NB4 (cell line): ENCODE results near the gene RCE1.
"Not testable (repeated sequence)": the region's sequence is repeated elsewhere in the genome, so short reads cannot be mapped to it uniquely, and the experiment has no call there.

Experiments used
- DNase-seq: peaks from one replicate; pipeline ENCODE4 v3.0.0; 2010; ENCODE audit warnings: low read depth
- H3K4me3 ChIP-seq: one replicate; pipeline ENCODE4 v1.5.1; 2011; ENCODE audit warnings: mild to moderate bottlenecking, low read depth, low read length, moderate library complexity
- MYC ChIP-seq: IDR thresholded peaks from 2 replicates; pipeline ENCODE4 v1.6.1; 2011; ENCODE audit warnings: low read depth, low read length
- POLR2A ChIP-seq: IDR thresholded peaks from 2 replicates; pipeline ENCODE4 v1.6.1; 2011; ENCODE audit warnings: mild to moderate bottlenecking; ENCODE audit not compliant: insufficient read length; ENCODE audit errors: extremely low read depth
- TF ChIP-seq, protein P1 (sequence below): IDR thresholded peaks from 2 replicates; pipeline ENCODE4 v1.6.1; 2011; ENCODE audit warnings: low read depth, low read length
- TF ChIP-seq, protein P2 (sequence below): IDR thresholded peaks from one replicate; pipeline ENCODE4 v1.5.1; 2012; ENCODE audit warnings: low read depth, low read length

The RCE1 gene

DNA sequence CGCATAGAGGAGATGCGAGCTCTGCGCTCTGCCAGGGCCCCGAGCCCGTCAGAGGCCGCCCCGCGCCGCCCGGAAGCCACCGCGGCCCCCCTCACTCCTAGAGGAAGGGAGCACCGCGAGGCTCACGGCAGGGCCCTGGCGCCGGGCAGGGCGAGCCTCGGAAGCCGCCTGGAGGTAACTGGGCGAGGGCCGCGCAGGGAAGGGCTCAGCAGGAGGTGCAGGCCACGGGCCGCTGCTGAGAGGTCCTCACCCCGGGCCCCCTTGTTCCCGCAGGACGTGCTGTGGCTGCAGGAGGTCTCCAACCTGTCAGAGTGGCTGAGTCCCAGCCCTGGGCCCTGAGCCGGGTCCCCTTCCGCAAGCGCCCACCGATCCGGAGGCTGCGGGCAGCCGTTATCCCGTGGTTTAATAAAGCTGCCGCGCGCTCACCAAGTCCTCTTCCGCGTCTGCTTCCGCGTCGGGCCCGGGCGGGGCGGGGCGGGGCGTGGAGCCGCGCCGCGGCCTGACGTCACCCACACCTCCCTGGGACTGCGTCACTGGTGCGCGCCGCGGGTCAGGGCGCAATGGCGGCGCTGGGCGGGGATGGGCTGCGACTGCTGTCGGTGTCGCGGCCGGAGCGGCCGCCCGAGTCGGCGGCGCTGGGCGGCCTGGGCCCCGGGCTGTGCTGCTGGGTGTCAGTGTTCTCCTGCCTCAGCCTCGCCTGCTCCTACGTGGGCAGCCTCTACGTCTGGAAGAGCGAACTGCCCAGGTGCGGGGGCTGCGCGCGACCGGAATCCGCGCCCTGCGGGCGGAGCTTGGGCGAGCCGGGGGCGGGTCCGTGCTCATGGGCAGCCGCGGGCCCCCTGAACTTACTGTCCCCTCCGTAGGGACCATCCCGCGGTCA is at the start of gene RCE1:
RCE1 (plus strand) TSS at position 546 of the 880 bp plus-strand sequence; CDS start at position 561, 15 bp downstream.
- peak; percentile 95 for DNase-seq
- peak within 1 kb of the TSS; percentile 96 for H3K4me3 ChIP-seq
- TF ChIP-seq POLR2A = peak; percentile 94
- TF ChIP-seq, protein P1, sequence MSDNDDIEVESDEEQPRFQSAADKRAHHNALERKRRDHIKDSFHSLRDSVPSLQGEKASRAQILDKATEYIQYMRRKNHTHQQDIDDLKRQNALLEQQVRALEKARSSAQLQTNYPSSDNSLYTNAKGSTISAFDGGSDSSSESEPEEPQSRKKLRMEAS = no peak
- TF ChIP-seq, protein P2, sequence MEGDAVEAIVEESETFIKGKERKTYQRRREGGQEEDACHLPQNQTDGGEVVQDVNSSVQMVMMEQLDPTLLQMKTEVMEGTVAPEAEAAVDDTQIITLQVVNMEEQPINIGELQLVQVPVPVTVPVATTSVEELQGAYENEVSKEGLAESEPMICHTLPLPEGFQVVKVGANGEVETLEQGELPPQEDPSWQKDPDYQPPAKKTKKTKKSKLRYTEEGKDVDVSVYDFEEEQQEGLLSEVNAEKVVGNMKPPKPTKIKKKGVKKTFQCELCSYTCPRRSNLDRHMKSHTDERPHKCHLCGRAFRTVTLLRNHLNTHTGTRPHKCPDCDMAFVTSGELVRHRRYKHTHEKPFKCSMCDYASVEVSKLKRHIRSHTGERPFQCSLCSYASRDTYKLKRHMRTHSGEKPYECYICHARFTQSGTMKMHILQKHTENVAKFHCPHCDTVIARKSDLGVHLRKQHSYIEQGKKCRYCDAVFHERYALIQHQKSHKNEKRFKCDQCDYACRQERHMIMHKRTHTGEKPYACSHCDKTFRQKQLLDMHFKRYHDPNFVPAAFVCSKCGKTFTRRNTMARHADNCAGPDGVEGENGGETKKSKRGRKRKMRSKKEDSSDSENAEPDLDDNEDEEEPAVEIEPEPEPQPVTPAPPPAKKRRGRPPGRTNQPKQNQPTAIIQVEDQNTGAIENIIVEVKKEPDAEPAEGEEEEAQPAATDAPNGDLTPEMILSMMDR = no peak
- TF ChIP-seq MYC = peak; percentile 2

GRCh38 chr11:66799815-66800214 is 43.4 kb upstream of the RCE1 start:
- H3K4me3 ChIP-seq, DNase-seq: not testable (repeated sequence)

DNA sequence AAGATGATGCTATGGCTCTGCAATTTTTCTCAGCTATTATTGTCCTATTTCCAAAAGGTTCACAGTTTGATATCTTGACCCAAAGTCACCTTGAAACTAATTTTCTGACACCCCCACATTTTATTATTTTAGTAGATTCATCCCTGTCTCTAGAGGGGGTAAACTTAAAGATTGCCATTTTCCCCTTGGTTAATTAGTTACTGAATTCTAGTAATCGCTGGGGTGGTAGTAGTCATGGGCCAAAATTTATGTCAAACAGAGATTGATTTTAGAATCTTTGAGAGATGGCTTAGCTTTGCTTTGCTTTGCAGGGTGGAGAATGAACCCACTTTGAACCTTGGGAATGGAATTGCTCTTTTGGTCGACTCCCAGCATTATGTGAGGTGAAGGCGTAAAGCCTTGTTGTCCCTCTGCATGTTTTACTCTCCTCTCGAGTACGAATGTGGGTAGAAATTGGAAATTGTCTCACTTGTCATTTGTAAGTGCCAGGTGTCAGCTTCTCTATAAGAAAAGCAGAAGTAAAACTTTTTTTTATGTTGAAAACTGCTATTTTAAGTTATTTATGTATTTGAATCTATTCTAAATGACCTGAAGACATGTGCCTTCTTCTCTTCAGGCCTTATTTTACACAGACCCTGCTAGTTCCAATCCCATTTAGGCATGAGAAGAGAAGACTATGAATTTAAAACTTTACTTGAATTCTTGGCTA is 42.4 kb upstream of the RCE1 start:
- H3K4me3 ChIP-seq = no peak overlapping the region
- DNase-seq = no peak
- no peak for TF ChIP-seq MYC
- TF ChIP-seq, protein P2 = no peak
- TF ChIP-seq, protein P1 = no peak
- no peak for TF ChIP-seq POLR2A

DNA sequence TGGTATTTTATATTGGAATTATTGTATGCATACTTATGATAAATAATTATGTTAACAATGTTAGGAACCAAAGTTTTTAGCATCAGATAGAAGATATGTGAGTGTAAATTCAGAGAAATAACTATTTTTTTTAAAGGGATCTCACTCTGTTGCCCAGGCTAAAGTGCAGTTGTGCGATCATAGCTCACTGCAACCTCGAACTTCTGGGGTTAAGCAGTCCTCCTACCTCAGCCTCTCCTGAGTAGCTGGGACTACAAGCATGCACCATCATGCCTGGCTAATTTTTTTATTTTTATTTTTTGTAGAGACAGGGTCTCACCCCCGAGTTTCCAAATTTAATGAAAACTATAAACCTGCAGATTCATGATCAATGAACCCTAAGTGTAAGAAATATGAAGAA is 33.6 kb upstream of the RCE1 start:
- no peak for DNase-seq
- H3K4me3 ChIP-seq = no peak overlapping the region
- TF ChIP-seq, protein P1 = no peak
- TF ChIP-seq, protein P2 = no peak
- TF ChIP-seq MYC (no peak), POLR2A (no peak)

DNA sequence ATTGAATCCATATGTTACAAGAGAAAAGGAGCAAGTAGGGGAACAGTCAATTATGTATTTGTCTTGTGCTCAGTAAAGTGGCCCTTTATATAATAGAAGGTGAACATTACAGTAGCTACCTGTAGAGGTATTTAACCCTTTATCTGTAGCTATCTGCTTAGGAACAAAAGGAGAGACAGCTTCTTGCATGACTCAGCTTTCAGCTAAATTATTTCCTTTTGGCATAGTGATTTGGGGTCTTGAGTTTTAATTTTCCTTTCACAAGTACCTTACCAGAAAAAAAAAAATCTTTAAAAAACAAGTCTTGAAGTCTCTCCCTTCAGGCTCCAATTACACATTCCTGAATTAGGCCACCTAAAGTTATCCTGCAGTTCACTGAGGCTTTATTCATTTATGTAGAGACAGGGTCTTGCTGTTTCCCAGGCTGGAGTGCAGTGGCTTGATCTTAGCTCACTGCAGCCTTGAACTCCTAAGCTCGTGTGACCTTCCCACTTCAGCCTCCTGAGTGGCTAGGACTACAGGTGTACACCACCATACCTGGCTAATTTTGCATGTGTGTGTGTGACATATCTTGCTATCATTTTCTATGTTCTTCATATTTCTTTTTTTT is 32.6 kb upstream of the RCE1 start:
- no peak for DNase-seq
- TF ChIP-seq, protein P2 = no peak
- TF ChIP-seq, protein P1 = no peak
- TF ChIP-seq POLR2A (no peak), MYC (no peak)
- H3K4me3 ChIP-seq = no peak overlapping the region

- DNase-seq = no peak
- TF ChIP-seq, protein P2 = no peak
- TF ChIP-seq, protein P1 = no peak
- TF ChIP-seq MYC = no peak
- no peak overlapping the region for H3K4me3 ChIP-seq
Observed at GRCh38 chr11:66814678-66815077, 28.6 kb upstream of the RCE1 start.
